ENCODE data around the gene CDY1.
"Not testable (repeated sequence)": the region's sequence is repeated elsewhere in the genome, so short reads cannot be mapped to it uniquely, and the experiment has no call there.

The CDY1 gene, protein sequence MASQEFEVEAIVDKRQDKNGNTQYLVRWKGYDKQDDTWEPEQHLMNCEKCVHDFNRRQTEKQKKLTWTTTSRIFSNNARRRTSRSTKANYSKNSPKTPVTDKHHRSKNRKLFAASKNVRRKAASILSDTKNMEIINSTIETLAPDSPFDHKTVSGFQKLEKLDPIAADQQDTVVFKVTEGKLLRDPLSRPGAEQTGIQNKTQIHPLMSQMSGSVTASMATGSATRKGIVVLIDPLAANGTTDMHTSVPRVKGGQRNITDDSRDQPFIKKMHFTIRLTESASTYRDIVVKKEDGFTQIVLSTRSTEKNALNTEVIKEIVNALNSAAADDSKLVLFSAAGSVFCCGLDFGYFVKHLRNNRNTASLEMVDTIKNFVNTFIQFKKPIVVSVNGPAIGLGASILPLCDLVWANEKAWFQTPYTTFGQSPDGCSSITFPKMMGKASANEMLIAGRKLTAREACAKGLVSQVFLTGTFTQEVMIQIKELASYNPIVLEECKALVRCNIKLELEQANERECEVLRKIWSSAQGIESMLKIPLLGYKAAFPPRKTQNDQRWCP

DNA sequence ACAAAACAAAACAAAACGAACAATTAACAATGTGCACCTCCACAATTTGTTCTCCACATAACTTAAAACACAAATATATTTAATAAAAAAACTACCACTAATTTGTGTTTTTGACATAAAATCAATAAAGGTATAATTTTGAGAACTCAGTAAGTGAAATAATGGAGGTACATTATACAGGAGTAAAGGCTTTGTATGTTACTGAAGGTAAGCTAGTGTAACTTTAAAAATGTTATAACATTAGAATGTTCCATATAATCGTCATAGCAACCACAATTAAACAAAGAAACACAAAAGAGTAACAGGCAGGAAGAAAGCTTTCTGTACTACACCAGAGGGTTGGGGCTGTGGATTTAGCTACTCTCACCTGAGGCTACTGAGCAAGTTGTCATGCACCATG is at the start of gene CDY1:
CDY1 (plus strand) TSS at position 301 of the 400 bp plus-strand sequence. CDS start 326 bp downstream, outside the sequence.
- DNase-seq = not testable (repeated sequence)

DNA sequence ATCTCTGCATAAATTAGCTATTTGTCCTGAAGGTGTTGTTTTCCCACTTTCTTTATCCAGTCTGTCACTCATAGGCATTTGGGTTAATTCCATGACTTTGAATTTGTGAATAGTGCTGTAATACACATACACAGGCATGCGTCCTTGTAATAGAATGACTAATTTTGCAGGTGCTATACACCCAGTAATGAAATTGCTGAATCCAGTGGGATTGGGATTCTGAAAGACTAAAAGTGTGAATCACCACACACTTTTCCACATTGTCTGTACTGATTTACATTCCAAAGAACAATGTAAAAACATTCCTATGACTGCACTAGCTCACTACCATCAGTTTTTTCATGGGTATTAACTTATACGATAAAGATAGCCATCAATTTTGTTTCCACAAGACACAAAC is 28.6 kb upstream of the CDY1 start:
- DNase-seq = not testable (repeated sequence)

DNA sequence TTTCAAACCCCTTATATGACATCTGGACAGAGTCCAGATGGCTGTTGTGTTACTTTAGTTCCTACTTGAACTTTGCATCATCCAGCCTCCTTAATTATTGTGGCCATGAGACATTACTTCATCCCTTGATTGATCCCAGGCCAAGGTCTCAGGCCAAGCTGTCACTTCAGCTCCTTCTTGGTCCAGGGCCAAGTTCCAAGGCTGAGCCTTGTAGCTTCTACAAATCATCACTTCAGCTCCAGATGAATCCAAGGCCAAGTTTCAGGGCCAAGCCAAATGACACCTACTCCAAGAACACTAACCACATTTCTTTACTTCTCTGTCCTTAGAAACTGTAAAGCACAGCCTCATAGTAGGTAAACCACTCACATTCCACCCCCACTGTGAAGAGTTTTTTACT is 1.7 kb upstream of the CDY1 start:
- DNase-seq = not testable (repeated sequence)

DNA sequence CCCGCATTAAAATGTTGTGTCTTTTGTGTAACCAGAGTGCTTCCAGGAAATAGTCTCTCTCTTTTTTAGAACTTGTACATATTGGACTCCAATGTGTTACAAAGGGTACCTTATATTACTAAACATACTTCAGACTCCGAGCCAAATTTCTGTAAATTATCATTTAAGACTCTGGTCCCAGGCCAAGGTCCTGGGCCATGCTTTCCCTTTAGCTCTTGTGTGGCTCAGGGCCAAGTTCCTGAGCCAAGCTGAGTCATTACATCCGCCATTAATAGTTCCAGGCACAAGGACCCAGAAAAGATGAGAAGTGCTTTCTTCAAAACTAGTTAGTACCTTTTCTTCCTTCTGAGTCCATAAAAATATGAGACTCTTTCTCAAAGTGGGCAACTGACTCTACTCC is 4.6 kb downstream of the CDY1 start:
- not testable (repeated sequence) for DNase-seq

DNA sequence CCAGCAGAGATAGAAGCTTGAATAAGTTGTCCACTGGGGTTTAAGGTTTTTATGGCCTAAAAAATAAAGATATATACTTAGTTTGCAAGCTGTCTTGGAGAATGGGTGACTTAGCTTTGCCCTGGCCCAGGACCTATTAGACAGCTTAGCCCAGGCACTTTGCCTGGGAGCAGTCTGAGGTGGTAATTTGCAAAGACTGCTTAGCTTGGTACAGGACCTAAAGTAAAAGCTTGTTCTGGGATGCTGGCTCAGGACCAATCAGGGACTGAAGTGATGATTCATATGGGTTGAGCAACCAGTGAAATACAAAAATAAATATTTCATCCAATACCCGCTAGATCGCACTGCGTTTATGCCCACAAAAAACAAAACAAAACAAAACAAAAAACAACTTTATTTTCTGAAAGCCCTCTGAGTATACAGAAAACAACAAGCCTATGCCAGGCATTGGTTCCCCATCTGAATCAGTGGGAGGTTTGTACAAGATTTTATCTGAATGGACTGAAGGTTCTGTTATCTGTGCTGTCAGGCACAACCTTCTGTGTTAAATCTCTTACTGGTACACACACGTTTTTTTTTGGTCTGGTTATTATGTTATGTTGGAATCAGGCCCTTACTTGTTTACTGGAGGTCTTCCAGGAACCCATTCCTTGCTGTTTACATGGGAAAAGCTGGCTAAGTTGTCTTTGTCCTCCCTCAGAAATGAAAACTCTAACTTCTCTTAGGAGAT is 8.6 kb downstream of the CDY1 start:
- DNase-seq = not testable (repeated sequence)

DNA sequence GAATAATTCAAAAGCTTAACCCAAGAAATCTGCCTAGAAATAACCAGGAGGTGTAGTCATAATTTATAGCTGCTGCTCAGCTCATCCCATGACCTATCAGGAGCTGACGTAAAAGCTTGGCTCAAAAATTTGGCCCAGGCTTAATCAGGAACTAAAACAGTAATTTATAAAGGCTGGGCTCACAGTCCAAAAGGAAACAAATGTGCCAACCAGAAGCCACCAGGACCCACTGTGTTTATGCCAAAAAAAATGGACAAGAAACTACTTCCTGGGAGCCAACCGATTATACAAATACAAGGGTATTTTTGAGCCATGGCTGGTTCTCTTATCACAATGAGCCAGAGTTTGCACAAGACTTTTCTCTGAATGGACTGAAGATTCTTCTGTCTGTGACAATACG is 17.9 kb downstream of the CDY1 start:
- not testable (repeated sequence) for DNase-seq

DNA sequence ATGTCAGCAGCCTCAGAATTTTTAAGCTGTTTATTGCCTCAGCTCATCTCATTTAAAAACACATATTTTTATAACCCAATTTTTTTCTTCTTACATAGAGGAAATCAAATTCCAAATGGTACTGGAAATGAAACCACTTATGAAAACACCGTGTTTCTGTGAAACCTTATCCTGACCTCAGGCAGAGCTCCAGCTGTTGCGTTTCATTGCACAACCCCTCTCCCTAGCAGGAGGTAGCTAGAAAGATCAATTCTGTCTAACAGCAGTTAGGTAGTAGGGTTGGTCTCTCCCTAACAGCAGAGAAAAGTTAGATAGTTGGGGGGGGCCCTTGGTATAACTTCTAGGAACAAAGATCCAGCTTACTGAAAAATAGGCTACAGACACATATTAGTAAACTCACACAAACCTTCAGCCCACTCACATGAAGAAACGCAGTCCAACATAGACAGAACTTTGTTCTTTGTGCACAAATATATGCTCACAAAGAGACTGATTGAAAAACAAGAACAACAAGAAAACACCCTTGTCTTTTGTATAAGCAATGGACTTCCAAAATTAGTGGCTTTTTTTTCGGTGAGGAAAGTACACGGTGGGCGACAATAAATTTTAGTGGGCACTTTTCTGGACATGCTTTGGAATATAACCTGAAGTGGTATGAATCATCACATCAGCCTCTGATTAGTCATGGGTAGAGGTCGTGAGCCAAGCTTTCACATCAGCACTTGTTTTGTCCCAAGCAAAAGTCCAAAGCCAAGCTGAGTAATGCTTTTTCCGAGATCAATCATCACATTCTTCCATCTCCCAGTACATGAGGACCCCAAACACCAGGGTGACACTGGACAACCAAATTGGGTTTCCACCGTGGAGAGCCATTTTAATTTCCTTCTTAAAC is 21.4 kb downstream of the CDY1 start:
- not testable (repeated sequence) for DNase-seq

Data from hematopoietic multipotent progenitor cell treated with erythropoietin and hydrocortisone succinate and interleukin-3 and kit ligand, for 4 days (in vitro differentiated cells).